Stimulated activated naive B cell treated with anti-CD40 and anti-IgM and Interleukin-4, amounts not matched to agents 10 μg/mL and 1 μg/mL and 100 μg/mL, for 72 hours (primary cell): ENCODE measurements around the gene PLEKHA7.
A peak's percentile ranks its signal among the peaks of the same experiment; 100 is the strongest.

Source experiments
- ATAC-seq, 2 donors: fragments of 150-1000 bp; cut with Tn5 transposase; replicated peaks; 2 replicates each; pipeline ENCODE4 v1.10.0; 2021; ENCODE audit warnings: moderate library complexity in 1 of 2
- DNase-seq: peaks from one replicate; pipeline ENCODE4 v3.0.0; 2021
- H3K27ac Mint-ChIP-seq: one replicate; pipeline ENCODE4 v1.8.0; 2022; ENCODE audit warnings: mild to moderate bottlenecking, mixed read lengths
- H3K27me3 Mint-ChIP-seq, 2 donors: one replicate each; pipeline ENCODE4 v1.8.0; 2022; ENCODE audit warnings: mixed read lengths in 2 of 2
- H3K36me3 Mint-ChIP-seq, 2 donors: one replicate each; pipeline ENCODE4 v1.8.0; 2022; ENCODE audit warnings: mixed read lengths in 2 of 2, mild to moderate bottlenecking in 1 of 2
- H3K4me1 Mint-ChIP-seq, 2 donors: one replicate each; pipeline ENCODE4 v1.8.0; 2022; ENCODE audit warnings: mixed read lengths in 2 of 2, mild to moderate bottlenecking in 1 of 2
- H3K4me3 Mint-ChIP-seq, 2 donors: one replicate each; pipeline ENCODE4 v1.8.0; 2022; ENCODE audit warnings: mild to moderate bottlenecking in 2 of 2, mixed read lengths in 2 of 2, moderate library complexity in 1 of 2
- H3K9me3 Mint-ChIP-seq, 2 donors: one replicate each; pipeline ENCODE4 v1.8.0; 2022; ENCODE audit warnings: mixed read lengths in 2 of 2, mild to moderate bottlenecking in 1 of 2

The PLEKHA7 gene

DNA sequence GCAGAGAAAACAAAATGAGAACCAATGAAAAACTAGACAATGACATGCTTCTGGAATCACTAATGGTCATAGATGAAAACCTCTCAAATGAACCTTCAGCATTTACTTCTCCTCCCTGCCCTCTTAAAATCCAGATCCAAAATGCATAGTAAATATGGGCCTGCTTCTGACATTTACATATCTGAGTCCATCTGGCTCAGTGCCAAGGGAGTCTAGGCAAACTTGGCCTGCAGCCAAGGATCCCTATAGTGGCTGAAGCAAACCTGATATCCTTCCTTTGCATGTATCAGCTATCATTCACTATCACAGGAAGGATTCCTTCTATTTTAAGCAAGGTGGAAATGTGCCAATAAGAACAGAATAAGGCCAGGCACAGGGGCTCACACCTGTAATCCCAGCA lies 170.9 kb downstream of the PLEKHA7 start:
- Mint-ChIP-seq H3K9me3 (peaks cover 1 to 3% of the 10 kb centered on the region in 2 donors), H3K27ac (no peak overlapping the region), H3K4me1 (peaks cover 0 to 2% of the 10 kb centered on the region in 2 donors), H3K4me3 (no peak overlapping the region), H3K27me3 (no peaks in the 10 kb centered on the region), H3K36me3 (peaks cover 62 to 81% of the 10 kb centered on the region in 2 donors)
- ATAC-seq (no peak), DNase-seq (no peak)

- DNase-seq (no peak), ATAC-seq (no peak)
- H3K9me3 Mint-ChIP-seq: peaks cover 1 to 3% of the 10 kb centered on the region in 2 donors
- H3K27ac Mint-ChIP-seq: no peak overlapping the region
- no peaks in the 10 kb centered on the region for H3K27me3 Mint-ChIP-seq
- peaks cover 0 to 2% of the 10 kb centered on the region in 2 donors for H3K4me1 Mint-ChIP-seq
- peaks cover 62 to 80% of the 10 kb centered on the region in 2 donors for H3K36me3 Mint-ChIP-seq
- no peak overlapping the region for H3K4me3 Mint-ChIP-seq
Observed at GRCh38 chr11:16841984-16842383, 172.2 kb downstream of the PLEKHA7 start.

- H3K36me3 Mint-ChIP-seq: peaks cover 59 to 78% of the 10 kb centered on the region in 2 donors
- H3K9me3 Mint-ChIP-seq: peaks cover 0 to 1% of the 10 kb centered on the region in 2 donors
- no peaks in the 10 kb centered on the region for H3K4me1 Mint-ChIP-seq
- no peak overlapping the region for H3K27ac Mint-ChIP-seq
- no peaks in the 10 kb centered on the region for H3K27me3 Mint-ChIP-seq
- no peak overlapping the region for H3K4me3 Mint-ChIP-seq
- no peak for DNase-seq
- no peak for ATAC-seq
Observed at GRCh38 chr11:16841481-16841880, 172.7 kb downstream of the PLEKHA7 start.

DNA sequence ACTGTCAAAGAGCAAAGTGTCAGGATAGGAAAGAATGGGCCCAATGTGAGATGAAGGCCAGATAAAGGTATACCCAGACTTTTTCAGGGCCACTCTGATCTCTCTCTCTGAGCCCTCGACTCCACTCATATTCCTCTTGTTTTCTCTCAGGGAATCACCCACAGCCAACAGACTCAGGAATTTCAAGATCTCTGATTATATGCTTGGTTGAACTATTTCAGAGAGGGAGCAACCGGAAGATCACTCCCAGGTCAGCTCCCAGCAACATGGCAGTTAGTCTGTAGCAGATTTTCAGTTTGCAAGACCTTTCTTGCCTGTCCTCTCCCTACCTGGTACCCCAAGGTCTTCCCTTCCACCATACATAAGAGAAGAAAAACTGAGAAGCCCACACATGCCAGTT lies 173.3 kb downstream of the PLEKHA7 start:
- DNase-seq (no peak), ATAC-seq (no peak)
- no peaks in the 10 kb centered on the region for H3K27me3 Mint-ChIP-seq
- H3K27ac Mint-ChIP-seq: no peak overlapping the region
- H3K4me1 Mint-ChIP-seq: no peaks in the 10 kb centered on the region
- H3K9me3 Mint-ChIP-seq: peaks cover 0 to 1% of the 10 kb centered on the region in 2 donors
- peaks cover 58 to 77% of the 10 kb centered on the region in 2 donors for H3K36me3 Mint-ChIP-seq
- H3K4me3 Mint-ChIP-seq: no peak overlapping the region

DNA sequence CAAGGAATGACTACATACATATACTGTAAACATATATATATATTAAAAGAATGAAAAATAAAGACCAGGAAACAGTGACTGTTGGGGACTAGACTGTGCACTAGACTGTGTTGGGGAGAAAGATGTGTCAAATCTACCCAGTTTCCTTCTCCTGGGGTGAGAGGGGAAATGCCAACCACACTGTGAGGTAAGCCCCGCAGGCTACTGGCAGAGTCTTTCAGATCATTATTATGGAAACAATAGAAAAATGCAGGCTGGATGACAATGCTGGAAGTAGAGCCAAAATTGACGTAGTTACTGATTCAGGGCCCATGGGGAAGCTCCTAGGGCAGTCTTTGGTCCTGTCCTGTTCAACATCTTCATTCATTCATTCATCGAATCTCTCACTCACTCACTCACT lies 174.4 kb downstream of the PLEKHA7 start:
- Mint-ChIP-seq H3K4me1 (no peaks in the 10 kb centered on the region), H3K4me3 (no peak overlapping the region), H3K36me3 (peaks cover 59 to 77% of the 10 kb centered on the region in 2 donors), H3K27me3 (no peaks in the 10 kb centered on the region), H3K27ac (no peak overlapping the region), H3K9me3 (no peaks in the 10 kb centered on the region)
- DNase-seq: no peak
- ATAC-seq: no peak

GRCh38 chr11:16834384-16834783 lies 179.8 kb downstream of the PLEKHA7 start:
- no peaks in the 10 kb centered on the region for H3K4me1 Mint-ChIP-seq
- H3K9me3 Mint-ChIP-seq: no peaks in the 10 kb centered on the region
- DNase-seq (no peak), ATAC-seq (no peak)
- no peaks in the 10 kb centered on the region for H3K27me3 Mint-ChIP-seq
- H3K4me3 Mint-ChIP-seq: no peak overlapping the region
- H3K27ac Mint-ChIP-seq: no peak overlapping the region
- H3K36me3 Mint-ChIP-seq: peaks cover 53 to 72% of the 10 kb centered on the region in 2 donors

DNA sequence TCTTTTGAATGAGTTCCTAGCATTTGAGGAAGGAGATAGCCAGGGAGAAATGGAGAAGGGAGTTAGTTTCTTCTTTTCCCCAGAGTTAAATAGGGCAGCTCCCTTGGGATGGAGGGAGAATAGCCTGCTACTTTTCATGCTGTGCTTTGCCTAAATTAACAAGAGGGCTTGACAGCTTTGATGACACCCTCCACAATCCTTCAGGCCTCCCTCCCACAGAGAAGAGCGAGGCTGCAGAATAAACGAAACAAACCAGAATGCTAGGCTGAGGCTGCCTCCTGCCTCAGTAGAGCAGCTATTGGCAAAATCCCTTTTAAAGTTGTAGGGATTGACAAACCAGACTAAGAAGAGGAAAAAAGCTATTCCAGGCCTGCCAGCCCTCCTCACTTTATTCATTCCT lies 181.2 kb downstream of the PLEKHA7 start:
- Mint-ChIP-seq H3K36me3 (peaks cover 63 to 83% of the 10 kb centered on the region in 2 donors), H3K4me3 (no peak overlapping the region), H3K27ac (no peak overlapping the region), H3K9me3 (peaks cover 0 to 2% of the 10 kb centered on the region in 2 donors), H3K4me1 (no peaks in the 10 kb centered on the region), H3K27me3 (no peaks in the 10 kb centered on the region)
- DNase-seq (no peak), ATAC-seq (no peak)

- no peaks in the 10 kb centered on the region for H3K27me3 Mint-ChIP-seq
- H3K27ac Mint-ChIP-seq: no peak overlapping the region
- ATAC-seq (no peak), DNase-seq (no peak)
- H3K4me1 Mint-ChIP-seq: no peaks in the 10 kb centered on the region
- peaks cover 65 to 83% of the 10 kb centered on the region in 2 donors for H3K36me3 Mint-ChIP-seq
- H3K9me3 Mint-ChIP-seq: peaks cover 0 to 2% of the 10 kb centered on the region in 2 donors
- no peak overlapping the region for H3K4me3 Mint-ChIP-seq
Observed at GRCh38 chr11:16832193-16832539, 182.0 kb downstream of the PLEKHA7 start.

DNA sequence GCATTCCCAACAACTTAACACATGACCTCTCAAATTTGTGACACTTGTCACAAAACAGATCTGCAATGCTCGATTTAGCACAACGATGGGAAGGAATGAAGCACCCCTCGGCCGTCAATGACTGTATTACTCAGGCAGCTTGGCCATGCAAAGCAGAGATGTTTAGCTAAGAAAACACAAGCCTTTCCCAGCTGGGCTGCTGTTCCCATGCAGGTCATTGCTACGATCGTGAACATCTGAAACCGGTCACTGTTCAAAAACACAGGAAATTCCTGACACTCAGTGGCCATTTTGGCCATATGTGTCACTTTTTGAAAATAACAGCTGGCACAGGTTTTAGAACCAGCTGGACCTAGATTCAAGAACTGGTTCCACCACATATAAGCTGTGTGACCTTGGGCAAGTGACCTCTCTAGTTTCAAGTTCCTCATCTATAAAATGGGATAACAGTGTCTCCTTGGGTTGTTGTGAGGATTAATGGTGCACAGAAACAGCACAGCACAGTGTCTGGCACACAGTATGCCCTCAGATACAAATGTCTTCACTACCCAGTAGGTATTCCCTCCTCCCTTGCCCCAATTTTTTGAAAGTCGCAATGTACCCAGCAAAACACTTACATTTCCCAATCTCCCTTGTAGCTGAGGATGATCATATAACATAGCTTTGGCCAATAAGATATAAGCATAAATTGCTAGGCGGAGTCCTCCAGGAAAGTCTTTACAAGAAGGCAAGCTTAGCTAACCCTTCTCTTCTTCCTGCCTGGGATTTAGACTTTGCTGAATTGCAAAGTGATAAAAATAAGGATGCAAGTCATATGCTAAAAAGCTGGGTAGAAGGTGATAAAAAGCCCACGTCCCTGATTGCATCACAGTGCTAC lies 182.7 kb downstream of the PLEKHA7 start:
- no peaks in the 10 kb centered on the region for H3K4me1 Mint-ChIP-seq
- no peak for DNase-seq
- H3K9me3 Mint-ChIP-seq: peaks cover 0 to 2% of the 10 kb centered on the region in 2 donors
- H3K27me3 Mint-ChIP-seq: no peaks in the 10 kb centered on the region
- ATAC-seq: no peak
- H3K4me3 Mint-ChIP-seq: no peak overlapping the region
- H3K27ac Mint-ChIP-seq: no peak overlapping the region
- H3K36me3 Mint-ChIP-seq: peaks cover 69 to 85% of the 10 kb centered on the region in 2 donors

- Mint-ChIP-seq H3K27me3 (no peaks in the 10 kb centered on the region), H3K36me3 (peaks cover 64 to 77% of the 10 kb centered on the region in 2 donors), H3K27ac (no peak overlapping the region), H3K4me1 (peaks cover 0 to 3% of the 10 kb centered on the region in 2 donors), H3K9me3 (peaks cover 0 to 2% of the 10 kb centered on the region in 2 donors), H3K4me3 (no peak overlapping the region)
- DNase-seq (no peak), ATAC-seq (no peak)
Observed at GRCh38 chr11:16827139-16827538, 187.1 kb downstream of the PLEKHA7 start.

DNA sequence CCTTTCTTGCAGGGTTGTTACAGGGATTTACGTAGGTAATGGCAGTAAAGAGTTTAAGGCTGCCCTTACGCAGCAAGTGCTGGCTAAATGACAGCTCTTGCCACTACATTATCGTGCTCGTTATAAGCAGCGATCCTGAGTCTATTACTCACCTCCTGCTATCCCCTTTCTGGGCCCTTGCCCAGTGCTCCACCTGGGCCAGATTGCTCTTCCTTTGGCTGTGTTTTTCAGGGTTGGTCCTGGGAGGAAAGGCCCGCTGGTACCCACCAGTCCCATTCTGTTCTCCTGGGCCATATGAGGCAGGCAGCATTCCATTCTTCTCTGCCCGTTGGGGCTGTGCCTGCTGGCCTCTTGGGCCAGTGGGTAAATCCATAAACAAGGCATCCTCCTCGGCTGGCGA lies 188.2 kb downstream of the PLEKHA7 start:
- DNase-seq (no peak), ATAC-seq (no peak)
- H3K9me3 Mint-ChIP-seq: peaks cover 0 to 2% of the 10 kb centered on the region in 2 donors
- H3K27ac Mint-ChIP-seq: no peak overlapping the region
- H3K27me3 Mint-ChIP-seq: no peaks in the 10 kb centered on the region
- H3K36me3 Mint-ChIP-seq: peaks cover 60 to 74% of the 10 kb centered on the region in 2 donors
- no peak overlapping the region for H3K4me3 Mint-ChIP-seq
- H3K4me1 Mint-ChIP-seq: peaks cover 10 to 11% of the 10 kb centered on the region in 2 donors

DNA sequence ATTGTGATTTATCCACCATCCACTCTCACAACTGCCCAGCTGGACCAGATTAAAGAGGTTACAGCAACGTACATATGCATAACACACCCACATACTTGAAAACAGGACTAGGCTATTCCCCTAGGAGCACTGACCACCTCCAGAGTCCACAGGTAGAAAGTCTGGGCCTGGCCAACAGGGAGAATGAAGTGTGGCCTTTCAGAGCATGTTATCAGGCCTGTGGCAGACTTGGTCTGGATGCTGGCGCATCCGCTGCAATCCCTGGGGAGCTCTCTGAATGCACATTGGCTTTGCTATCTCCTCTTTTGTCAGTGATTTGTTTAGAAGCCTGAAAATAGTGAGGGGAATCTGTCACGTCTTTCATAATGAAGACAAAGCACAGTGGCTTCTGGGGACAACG lies 189.1 kb downstream of the PLEKHA7 start:
- DNase-seq (no peak), ATAC-seq (no peak)
- H3K9me3 Mint-ChIP-seq: peaks cover 0 to 2% of the 10 kb centered on the region in 2 donors
- no peak overlapping the region for H3K27ac Mint-ChIP-seq
- H3K4me3 Mint-ChIP-seq: no peak overlapping the region
- peaks cover 57 to 77% of the 10 kb centered on the region in 2 donors for H3K36me3 Mint-ChIP-seq
- peaks cover 15 to 19% of the 10 kb centered on the region in 2 donors for H3K4me1 Mint-ChIP-seq
- H3K27me3 Mint-ChIP-seq: no peaks in the 10 kb centered on the region

DNA sequence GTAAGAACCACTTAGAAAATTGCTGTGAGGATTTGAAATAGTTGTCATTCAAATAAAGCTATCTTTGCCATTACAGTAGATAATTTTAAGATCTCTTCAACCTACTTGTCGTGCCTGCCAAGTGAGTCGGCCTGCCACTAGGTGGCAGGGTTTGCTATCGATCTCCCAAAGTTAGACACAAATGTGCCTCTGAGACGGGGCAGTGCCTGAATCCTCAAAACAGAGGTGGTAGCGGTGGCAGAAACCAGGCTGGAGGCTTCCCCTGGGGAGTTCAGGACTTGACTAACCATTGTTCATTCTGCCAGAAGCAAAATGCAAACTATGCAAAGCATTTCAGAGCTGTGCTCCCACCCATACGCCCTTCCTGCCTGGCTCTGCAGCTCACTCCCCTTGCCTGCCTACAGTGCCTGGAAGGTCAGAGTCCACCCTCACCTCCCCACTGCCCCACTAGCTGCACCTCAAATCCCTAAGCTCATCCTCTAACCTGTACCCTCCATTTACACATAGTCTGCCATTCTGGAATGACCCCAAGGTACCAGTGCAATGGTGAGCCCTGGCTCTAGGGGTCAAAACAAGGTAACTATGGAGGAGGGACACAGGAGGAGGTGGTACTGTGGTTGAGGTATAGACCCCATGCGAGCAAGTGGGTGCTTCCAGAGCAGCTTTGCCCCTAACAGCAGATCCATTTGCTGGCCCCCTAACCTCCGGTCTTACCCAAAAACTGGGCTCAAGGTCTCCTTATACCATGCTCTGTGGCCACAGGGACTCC lies 193.7 kb downstream of the PLEKHA7 start:
- H3K9me3 Mint-ChIP-seq: no peaks in the 10 kb centered on the region
- ATAC-seq: peak; percentile 89 to 93

DNA sequence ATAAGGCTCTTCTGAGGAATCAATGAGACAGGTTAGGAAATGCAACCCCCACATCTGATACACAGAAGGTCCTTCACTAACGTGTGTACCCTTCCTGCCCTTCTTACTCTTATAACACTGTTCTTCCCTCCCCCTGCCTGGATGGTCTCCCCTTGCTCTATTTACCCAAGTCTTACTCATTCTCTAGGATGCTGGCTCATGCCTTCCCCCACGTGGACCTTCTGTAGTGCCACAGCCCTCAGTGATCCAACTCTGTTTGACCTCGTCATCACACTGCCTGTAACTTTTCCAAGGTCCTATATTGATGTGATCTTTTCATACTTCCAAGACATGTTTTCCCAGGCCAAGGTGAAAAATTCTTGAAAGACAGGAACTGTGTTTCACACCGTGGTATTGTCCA lies 195.9 kb downstream of the PLEKHA7 start:
- Mint-ChIP-seq H3K4me1 (peaks cover 19% of the 10 kb centered on the region in 2 donors), H3K9me3 (no peaks in the 10 kb centered on the region), H3K27ac (no peak overlapping the region), H3K36me3 (peaks cover 42 to 61% of the 10 kb centered on the region in 2 donors), H3K4me3 (no peak overlapping the region), H3K27me3 (peaks cover 0 to 4% of the 10 kb centered on the region in 2 donors)
- DNase-seq (no peak), ATAC-seq (no peak)

More for the DNA sequence above, 193.7 kb downstream of the PLEKHA7 start:
- peak; percentile 41 for DNase-seq
- Mint-ChIP-seq H3K4me1 (peaks cover 19% of the 10 kb centered on the region in 2 donors), H3K27ac (no peak overlapping the region), H3K27me3 (peaks cover 0 to 4% of the 10 kb centered on the region in 2 donors), H3K4me3 (no peak overlapping the region), H3K36me3 (peaks cover 50 to 64% of the 10 kb centered on the region in 2 donors)
